Right lobe of liver (tissue), 4 donors: Measurements from ENCODE around the gene GALNTL6.

Experiments
- CTCF ChIP-seq, 4 donors: fragments of 200-600 bp in 3 of 4; fragments of 450-650 bp in 1 of 4; IDR thresholded peaks; one replicate each; pipeline versions ENCODE4 v1.5.1 to v1.8.0; 2016 to 2022; ENCODE audit warnings: antibody characterized with exemption in 4 of 4, mild to moderate bottlenecking in 2 of 4
- POLR2A ChIP-seq: fragments of 450-650 bp; IDR thresholded peaks from one replicate; pipeline ENCODE4 v1.6.1; 2017; ENCODE audit warnings: antibody characterized with exemption, mild to moderate bottlenecking
- donor health status: DM: no; HTN: no; CAD: no.
- donor health status: DM: no; HTN: no; CAD: no.
- donor health status: DM: no; HTN: yes; CAD: no.

- TF ChIP-seq CTCF (IDR thresholded peaks at IDR 0.05) (no peak), POLR2A (no peak)
Observed at GRCh38 chr4:172691552-172691951, 878.3 kb downstream of the GALNTL6 start.
